Calu3 (cell line): ENCODE results near the gene ARSG. TPM values are rescaled to one million over a fixed set of nuclear protein-coding genes. Genes with fewer than 3 reads are reported as not detected.
"Not testable (repeated sequence)": the region's sequence is repeated elsewhere in the genome, so short reads cannot be mapped to it uniquely, and the experiment has no call there.

ENCODE experiments used
- BruUV-seq: library from RNA; stranded (reverse); fragments of 400-500 nt; replicated peaks from 2 replicates; lab custom pipeline; 2021; lab: Mats Ljungman, UMichigan
- CTCF ChIA-PET: fragments of 300-600 bp; sonication (Branson Sonifier 250); formaldehyde crosslinking; loops from one replicate; lab custom pipeline; 2022; ENCODE audit warnings: antibody characterized with exemption; lab: Charles Lee
- DNase-seq: peaks from one replicate; pipeline ENCODE4 v3.0.0; 2022
- H3K27ac Mint-ChIP-seq: one replicate; pipeline ENCODE4 v1.8.0; 2022; ENCODE audit warnings: mixed read lengths; ENCODE audit not compliant: unreplicated experiment
- H3K27me3 Mint-ChIP-seq: one replicate; pipeline ENCODE4 v1.8.0; 2022; ENCODE audit warnings: mixed read lengths; ENCODE audit not compliant: unreplicated experiment
- H3K36me3 Mint-ChIP-seq: one replicate; pipeline ENCODE4 v1.8.0; 2022; ENCODE audit warnings: mild to moderate bottlenecking, moderate library complexity, mixed read lengths; ENCODE audit not compliant: insufficient read depth, unreplicated experiment
- H3K4me1 Mint-ChIP-seq: one replicate; pipeline ENCODE4 v1.8.0; 2022; ENCODE audit warnings: mild to moderate bottlenecking, low read depth, mixed read lengths; ENCODE audit not compliant: unreplicated experiment
- H3K4me3 Mint-ChIP-seq: one replicate; pipeline ENCODE4 v1.8.0; 2022; ENCODE audit warnings: mild to moderate bottlenecking, low read depth, moderate library complexity, mixed read lengths; ENCODE audit not compliant: unreplicated experiment
- H3K9me3 Mint-ChIP-seq: one replicate; pipeline ENCODE4 v1.8.0; 2022; ENCODE audit warnings: low read depth, mixed read lengths; ENCODE audit not compliant: unreplicated experiment
- intact Hi-C: fragments of 100-400 bp; cut with micrococcal nuclease; formaldehyde crosslinking; loops from one replicate; pipeline ENCODE4 v1.10.0; 2022; ENCODE audit not compliant: unreplicated experiment
- total RNA-seq: library from RNA; stranded (reverse); gene quantifications from 2 replicates; pipeline ENCODE4 v1.2.3, GENCODE V29; 2022
- TF ChIP-seq, protein P1 (sequence below): fragments of 200-600 bp; IDR thresholded peaks from one replicate; pipeline ENCODE4 v1.8.0; 2022; ENCODE audit warnings: antibody characterized with exemption; ENCODE audit not compliant: unreplicated experiment

Gene ARSG
- total RNA-seq, 1 experiment from 2014 or later = 1.4 TPM

DNA sequence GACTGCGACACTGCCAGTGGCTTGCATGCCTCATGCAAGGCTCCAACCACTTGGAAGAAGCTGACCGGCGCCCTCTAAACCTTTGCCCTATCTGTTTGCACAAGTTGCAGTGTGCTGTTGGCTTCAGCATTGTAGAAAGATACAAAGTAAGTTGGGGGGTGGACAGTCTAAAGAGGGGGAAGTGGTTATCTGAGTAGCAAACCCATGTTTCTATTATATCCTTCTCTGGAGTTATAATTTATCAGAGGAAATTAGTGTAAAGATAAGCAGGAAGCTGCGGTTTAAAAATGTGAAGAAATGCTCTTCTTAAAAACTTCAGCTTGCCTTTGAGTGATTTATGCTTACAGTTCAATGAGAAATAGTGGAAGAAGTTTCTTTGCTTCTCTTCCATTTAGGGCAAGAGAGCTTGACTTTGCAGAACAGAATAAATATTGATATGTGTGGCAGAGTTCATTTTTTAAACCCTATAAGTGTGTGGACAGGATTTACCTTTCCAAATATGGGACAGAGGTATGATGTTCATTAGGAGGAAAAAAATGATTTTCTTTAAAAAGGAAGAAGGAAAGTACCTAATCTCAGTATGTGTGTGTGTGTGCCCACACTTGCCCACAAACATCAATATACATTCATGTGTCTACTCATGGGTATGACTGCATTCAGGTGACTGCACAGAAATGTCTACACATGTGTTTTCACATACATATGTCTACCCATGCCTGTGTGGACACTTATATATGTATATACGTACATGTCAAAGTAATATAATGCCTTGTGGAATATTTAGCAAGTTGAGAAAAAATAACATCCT is 35.4 kb upstream of the ARSG start:
- H3K4me3 Mint-ChIP-seq = no peak overlapping the region
- no TSS peak for BruUV-seq

DNA sequence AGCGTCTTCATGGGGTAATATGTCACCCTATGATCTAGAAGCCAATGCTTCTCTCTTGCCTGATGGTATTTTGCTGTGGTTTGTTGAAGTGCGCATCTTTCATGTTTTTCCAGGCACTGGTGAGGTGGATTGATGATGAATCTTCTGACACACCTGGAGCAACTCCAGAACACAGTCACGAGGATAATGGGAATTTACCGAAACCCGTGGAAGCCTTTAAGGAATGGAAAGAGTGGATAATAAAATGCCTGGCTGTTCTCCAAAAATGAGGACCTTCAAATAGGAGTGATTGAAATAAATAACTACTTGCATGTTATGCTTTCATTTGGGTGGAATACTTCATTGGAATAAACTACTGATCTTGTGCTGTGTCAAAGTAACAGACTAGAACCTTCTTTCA is 34.6 kb upstream of the ARSG start:
- BruUV-seq, H3K27ac Mint-ChIP-seq, CTCF ChIA-PET, intact Hi-C loops, H3K36me3 Mint-ChIP-seq, H3K27me3 Mint-ChIP-seq, H3K4me3 Mint-ChIP-seq, H3K4me1 Mint-ChIP-seq, H3K9me3 Mint-ChIP-seq, DNase-seq: not testable (repeated sequence)

More for the DNA sequence above, 35.4 kb upstream of the ARSG start:
- DNase-seq = no peak
- no peak overlapping the region for H3K27ac Mint-ChIP-seq
- H3K9me3 Mint-ChIP-seq = no peaks in the 10 kb centered on the region
- CTCF ChIA-PET = no interaction called here
- TF ChIP-seq, protein P1, sequence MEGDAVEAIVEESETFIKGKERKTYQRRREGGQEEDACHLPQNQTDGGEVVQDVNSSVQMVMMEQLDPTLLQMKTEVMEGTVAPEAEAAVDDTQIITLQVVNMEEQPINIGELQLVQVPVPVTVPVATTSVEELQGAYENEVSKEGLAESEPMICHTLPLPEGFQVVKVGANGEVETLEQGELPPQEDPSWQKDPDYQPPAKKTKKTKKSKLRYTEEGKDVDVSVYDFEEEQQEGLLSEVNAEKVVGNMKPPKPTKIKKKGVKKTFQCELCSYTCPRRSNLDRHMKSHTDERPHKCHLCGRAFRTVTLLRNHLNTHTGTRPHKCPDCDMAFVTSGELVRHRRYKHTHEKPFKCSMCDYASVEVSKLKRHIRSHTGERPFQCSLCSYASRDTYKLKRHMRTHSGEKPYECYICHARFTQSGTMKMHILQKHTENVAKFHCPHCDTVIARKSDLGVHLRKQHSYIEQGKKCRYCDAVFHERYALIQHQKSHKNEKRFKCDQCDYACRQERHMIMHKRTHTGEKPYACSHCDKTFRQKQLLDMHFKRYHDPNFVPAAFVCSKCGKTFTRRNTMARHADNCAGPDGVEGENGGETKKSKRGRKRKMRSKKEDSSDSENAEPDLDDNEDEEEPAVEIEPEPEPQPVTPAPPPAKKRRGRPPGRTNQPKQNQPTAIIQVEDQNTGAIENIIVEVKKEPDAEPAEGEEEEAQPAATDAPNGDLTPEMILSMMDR = no peak
- H3K4me1 Mint-ChIP-seq = no peaks in the 10 kb centered on the region
- intact Hi-C loops = no loop called here
- H3K27me3 Mint-ChIP-seq = no peaks in the 10 kb centered on the region
- peaks cover 6% of the 10 kb centered on the region for H3K36me3 Mint-ChIP-seq

DNA sequence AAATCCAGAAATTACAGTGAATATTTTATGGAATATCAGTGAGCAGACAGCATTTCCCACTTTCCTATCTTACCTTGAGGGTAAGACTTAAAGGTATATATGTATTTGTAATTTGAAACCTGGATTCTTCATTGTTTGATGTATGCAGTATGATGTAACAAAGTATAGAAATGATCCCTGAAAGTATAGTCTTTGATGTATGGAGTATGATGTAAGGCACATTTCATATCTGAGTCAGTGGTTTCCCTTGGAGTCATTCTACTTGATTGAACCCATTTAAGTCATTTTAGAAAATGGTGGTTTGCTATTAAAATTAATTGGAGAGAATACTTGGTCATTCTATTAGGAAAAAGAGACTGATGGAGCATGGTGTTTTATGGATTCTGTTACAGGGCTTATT is 33.4 kb upstream of the ARSG start:
- H3K9me3 Mint-ChIP-seq = no peaks in the 10 kb centered on the region
- H3K27me3 Mint-ChIP-seq = no peaks in the 10 kb centered on the region
- no peak for DNase-seq
- no peaks in the 10 kb centered on the region for H3K4me1 Mint-ChIP-seq
- H3K4me3 Mint-ChIP-seq = no peak overlapping the region
- H3K27ac Mint-ChIP-seq = no peak overlapping the region
- CTCF ChIA-PET = interaction anchor here (1.3 kb wide), 1 partner anchor 10 kb away, joined by 3 read pairs; the partner anchor contains the start of gene AMZ2
- H3K36me3 Mint-ChIP-seq = peaks cover 11% of the 10 kb centered on the region
- intact Hi-C loops = no loop called here
- TF ChIP-seq, protein P1 = no peak
- BruUV-seq = no TSS peak

DNA sequence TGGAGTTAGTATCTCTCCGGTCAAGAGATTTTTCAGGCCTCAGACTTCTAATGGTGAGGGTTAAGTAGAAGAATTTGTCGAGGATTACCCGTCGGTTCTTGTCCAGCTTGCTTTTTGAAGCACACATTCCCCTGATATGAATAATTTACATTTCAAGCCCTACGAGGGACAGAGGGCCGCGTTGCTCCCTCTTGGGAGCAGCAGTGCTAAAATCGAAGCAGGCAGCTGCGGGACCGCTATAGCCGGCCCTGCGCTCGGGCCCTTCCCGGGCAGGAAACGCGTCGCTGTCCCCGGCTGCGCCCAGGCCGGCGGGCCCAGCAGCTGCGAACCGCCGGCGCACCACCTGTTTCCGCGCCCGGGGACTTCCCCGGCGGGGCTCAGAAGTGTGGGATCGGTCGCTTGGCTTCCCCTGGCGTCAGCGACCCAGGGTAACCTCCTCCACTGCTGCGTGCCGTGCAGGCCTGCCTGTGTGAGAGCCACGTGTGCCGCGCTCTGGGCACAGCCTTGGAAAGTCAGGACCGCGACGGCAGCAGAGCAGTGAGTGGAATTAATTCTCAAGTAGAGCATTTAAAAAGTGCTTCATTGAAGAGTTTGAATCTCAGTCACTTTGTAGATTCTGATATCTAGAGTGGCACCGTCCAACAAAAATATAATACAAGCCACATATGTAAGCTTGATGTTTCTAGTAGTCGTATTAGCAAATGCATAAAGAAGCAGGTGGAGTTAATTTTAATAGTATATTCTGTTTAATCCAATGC is 32.2 kb upstream of the ARSG start:
- H3K27me3 Mint-ChIP-seq, H3K36me3 Mint-ChIP-seq, intact Hi-C loops, H3K4me1 Mint-ChIP-seq, H3K9me3 Mint-ChIP-seq, BruUV-seq, H3K27ac Mint-ChIP-seq: not testable (repeated sequence)
- DNase-seq = peak; percentile 58
- CTCF ChIA-PET = interaction anchor here (0.6 to 1.3 kb wide), 2 partner anchors 11 to 77 kb away, joined by 3 read pairs; partner anchors contain the start of gene AMZ2
- peak overlapping the region; percentile 52 for H3K4me3 Mint-ChIP-seq

DNA sequence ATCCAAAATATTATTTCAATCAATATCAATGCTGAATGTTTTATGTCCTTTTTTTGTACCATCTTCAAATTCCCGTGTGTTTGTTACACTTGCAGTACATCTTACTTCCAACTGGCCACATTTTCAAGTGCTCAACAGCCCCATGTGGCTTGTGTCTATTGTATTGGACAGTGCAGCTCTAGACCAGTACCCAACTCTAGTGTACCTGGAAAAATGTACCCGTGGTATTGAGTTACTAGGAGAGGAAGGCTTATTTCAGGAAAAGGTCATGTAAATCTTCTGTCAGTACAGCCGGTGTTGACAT is 31.7 kb upstream of the ARSG start:
- H3K9me3 Mint-ChIP-seq, BruUV-seq, H3K4me1 Mint-ChIP-seq, CTCF ChIA-PET, H3K27me3 Mint-ChIP-seq, intact Hi-C loops, H3K36me3 Mint-ChIP-seq, DNase-seq, H3K27ac Mint-ChIP-seq: not testable (repeated sequence)
- peak overlapping the region; percentile 52 for H3K4me3 Mint-ChIP-seq
